Stimulated activated CD8-positive, alpha-beta memory T cell treated with anti-CD3 and anti-CD28 coated beads, Interleukin-12 subunit alpha, Interleukin-12 subunit beta, amount 100 ng/mL, for 24 hours (primary cell): ENCODE measurements around the gene LRRC72.
"Not testable (repeated sequence)": the region's sequence is repeated elsewhere in the genome, so short reads cannot be mapped to it uniquely, and the experiment has no call there.

Experiments used
- DNase-seq: peaks from one replicate; pipeline ENCODE4 v3.0.0-alpha.2; 2020; ENCODE audit errors: extremely low read depth

LRRC72 gene

DNA sequence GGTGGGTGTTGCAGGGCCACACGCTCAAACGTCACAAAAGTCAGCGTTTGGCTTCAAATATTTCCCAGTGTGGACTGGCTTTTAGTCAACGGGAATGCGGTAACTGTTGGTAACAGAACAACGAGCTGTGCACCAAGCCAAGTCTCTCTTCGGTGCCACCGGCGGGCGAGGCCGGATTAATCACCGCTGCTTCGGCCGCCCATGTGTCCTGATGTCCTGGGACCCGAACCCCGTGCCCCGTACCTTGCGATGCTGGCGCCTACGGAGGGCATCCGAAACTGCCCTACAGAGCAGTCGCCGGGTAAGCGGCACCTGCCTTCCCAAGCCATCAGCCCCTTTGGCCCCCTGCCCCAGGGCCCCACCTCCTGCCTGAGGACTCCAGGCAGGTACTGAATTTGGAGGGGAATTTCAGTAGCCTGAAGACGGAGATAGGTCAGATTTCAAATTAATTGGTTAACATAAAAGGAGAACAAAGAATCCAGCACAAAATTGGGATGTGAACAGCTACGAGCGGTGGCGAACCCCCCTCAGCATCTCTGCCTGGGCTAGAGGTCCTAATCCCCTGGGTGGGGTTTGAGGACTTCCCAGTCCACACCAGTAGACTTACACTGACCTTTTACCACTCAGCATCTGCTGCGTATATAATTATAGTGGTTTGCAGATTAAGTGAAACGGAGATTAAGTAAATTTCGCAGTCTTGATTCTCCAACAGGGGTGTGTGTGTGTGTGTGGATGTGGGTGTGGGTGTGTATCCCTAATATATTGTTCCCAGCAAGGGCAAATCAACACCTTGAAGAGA is at the start of gene LRRC72:
LRRC72 (plus strand) TSS at position 84 of the 799 bp plus-strand sequence; CDS start at position 212, 128 bp downstream.
- DNase-seq = no peak

DNA sequence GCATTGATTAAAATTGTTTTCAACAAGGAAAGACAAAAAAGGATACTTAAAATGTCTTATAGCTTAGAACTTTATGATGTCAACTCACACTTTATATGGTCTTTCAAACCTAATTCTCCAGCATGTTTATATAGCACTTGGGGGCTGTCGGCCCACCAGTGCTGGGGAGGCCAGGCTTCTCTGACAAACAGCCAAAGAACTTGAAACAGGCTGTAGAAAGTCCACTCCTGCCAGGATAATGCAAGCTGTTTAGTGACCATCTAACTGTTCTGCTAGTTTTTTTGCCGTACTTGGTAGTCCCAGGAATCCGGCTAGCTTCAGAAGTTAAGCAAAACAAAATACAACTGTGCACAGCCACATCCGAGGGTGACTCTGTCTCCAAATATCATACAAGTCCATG is 47.5 kb upstream of the LRRC72 start:
- no peak for DNase-seq

DNA sequence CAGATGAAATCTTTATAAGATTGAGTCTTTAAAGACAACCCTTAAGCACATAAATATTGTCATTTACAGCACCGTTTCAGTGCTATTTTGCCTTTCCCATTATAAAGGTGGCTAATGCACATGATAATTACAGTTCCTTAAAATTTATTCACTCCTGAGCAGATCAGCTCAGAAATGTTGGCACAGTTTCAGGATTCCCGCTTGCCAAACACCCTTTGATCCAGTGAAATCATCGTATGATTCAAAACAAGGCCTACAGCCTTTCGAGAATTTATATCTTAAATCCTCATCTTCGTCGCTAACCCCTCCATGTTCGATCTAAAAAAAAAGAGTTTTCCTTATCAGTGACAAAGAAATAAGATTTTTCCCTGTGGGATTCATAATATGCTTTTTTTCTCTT is 47.0 kb upstream of the LRRC72 start:
- DNase-seq = no peak

DNA sequence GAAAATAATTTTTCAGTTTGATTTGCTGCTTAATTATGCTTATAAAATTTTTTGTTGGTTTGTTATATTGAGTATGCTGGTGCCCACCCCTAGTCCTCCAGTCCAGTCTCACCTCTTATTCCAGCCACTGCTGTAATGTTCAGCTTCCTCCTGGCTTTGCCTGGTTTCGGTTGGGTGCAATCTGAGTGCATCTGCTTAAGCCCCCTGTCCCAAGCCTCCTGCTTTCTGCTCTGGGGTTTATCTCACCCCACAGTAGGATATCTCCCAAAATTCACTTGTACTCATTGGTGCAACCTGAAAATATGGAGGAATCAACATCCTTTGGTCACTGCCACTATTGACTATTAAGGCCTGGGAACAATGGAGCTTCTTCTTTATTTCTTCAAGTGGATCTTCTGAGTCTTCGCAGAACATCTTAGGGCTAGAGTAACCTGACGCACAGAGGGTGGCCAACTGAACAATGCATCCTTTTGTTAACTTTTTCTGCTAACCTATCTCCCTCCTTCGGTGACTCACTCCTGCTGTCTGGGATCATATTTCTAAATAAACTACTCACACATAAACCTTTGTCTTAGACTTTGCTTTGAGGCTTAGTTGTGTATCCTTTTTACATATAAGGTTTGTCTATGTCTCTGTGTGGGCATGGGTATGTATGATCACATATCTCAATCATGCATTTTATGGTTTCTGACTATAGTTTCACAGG is 42.0 kb upstream of the LRRC72 start:
- no peak for DNase-seq

DNA sequence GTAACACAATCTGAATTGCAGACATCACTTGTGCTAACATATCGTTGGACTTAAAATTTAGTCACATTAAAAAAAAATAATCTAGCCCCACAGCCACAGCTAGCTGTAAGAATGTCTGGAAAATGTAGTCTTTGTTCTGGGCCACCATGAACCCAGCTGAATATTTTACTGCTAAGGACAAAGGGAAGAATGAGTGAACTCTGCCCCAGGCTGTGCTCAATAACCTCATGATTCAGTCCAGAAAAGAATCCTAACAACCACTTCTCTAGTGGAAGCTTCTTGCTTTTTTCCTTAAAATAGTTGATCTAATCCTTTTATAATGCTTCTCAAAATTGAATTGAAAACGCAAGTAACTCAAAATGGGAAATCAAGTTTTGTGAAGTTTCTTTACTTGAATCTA is 35.5 kb upstream of the LRRC72 start:
- no peak for DNase-seq

DNA sequence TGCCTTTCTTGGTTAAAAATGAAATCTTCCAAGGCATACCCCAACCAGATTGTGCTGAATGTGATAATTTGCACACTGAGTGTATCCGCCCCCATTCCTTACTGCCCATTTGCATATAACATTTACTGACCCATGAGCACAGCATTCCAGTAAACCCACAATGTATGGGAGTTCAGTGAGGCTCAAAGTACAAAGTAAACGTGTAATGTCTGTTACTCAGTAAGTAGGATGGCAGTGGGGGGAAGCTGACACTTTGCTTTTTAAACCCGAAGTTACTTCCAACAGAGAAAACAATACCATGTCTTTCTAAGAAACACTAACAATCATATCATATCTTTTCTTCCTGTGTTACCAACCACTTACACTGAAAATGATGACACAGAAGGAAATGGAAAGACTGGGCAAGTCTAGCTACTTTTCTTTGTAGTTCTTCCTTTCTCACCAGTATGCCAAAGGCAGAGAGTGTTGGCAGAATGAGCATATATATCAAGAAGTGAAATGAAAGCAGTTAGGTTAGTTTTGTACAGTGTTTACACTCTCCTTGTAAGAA is 34.0 kb upstream of the LRRC72 start:
- DNase-seq = no peak

DNA sequence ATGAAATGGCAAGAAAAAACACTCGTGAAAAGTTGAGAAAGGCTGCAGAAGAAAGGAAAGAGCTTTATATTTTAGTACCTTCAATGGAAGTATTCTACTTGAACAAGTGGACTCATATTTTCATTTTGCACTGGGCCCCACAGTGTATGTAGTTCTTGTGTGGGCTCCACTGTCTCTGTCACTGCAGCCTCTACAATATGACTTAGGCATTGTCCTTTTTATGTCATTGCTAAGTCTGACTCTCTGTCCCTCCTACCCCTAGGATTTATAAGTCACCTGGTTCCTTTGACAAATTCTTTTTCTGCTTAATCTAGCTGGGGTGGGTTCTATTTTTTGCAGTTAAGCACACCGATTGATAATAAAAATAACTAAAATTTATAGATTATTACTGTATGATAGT is 33.4 kb upstream of the LRRC72 start:
- no peak for DNase-seq

DNA sequence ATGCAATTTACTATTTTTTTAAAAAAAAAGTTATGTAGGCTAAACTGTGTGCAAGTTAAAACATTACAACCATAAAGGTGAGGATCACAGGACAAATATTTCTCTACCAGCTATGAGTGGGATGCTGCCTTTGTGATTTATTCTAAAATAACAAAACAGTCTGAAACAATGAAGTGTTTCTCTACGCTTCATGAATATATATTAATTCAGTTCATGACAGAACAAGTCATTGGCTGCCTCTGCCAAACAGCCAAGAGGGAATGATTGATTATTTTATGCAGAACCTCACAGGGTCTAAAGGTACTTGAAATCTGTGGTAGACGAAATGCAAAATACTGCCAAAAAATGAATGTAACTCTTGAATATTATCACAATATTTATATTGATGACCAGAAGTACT is 32.1 kb upstream of the LRRC72 start:
- no peak for DNase-seq

DNA sequence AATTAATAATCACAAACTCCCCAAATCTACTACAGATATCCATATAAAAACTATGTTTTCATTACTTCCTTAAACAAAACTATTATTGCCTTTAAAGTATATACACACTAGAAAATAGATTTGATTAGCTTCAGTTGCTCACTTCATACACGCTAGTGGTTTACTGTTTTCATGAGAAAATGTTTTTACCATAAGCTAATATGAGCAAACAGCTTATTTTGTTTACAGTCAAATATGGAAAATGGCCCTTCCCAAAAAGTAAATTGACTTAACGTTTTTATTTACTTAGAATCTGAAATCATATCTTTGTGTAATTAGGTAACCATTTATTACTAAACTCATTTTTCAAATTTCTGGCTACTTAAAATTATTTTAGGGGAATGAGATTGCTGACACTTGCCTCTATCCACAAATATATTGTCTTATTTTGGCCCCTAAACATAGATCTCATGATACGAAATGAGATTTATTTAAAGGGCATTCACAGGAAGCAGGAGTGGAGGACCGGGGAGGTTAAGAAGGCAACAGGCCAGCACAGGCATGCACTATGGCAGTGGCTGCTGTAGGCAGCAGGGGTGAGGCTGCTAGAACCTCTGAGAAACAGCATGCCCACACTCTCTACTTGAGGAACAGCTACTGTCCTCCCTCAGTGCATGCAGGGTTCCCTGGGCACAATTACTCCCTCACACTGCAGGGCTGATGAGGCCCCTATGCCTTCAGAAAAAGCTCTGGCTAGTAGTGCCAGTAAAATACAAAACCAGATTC is 31.5 kb upstream of the LRRC72 start:
- DNase-seq = no peak

DNA sequence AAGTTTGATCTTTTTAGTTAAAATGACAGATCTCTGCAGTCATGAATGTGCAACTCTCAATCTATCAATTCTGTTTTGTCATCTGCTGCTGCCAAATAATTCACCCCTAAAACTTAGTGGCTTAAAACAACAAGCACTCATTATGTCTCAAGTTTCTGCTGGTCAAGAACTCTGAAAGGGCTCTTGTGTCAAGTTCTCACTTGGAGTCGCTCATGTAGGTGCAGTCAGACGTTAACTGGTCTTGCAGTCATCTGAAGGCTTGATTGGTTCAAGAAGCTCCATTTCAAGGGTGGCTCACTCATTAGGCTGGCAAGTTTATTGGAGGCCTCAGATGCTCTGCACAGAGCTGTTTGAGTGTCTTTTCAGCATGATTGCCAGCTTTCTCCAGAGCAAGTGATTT is 28.5 kb upstream of the LRRC72 start:
- no peak for DNase-seq

DNA sequence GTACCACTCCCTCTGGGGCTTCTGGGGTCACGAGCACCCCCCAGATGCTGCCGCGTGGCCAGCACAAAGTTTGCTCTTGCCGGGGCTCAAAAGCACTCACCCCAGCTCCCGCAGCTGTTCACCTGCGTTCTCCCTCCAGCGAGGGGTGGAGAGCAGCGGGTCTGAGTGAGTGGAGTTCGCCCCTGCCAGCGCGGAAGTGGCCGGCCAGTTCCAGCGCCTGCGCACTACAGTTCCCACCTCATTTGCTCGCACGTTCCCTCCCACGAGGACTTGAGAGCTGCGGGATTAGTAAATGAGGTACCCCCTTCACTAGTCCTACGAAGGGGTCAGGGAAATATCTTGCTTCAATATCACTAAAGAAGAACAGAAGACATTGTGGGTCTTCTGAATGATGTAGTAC is 24.3 kb upstream of the LRRC72 start:
- no peak for DNase-seq

DNA sequence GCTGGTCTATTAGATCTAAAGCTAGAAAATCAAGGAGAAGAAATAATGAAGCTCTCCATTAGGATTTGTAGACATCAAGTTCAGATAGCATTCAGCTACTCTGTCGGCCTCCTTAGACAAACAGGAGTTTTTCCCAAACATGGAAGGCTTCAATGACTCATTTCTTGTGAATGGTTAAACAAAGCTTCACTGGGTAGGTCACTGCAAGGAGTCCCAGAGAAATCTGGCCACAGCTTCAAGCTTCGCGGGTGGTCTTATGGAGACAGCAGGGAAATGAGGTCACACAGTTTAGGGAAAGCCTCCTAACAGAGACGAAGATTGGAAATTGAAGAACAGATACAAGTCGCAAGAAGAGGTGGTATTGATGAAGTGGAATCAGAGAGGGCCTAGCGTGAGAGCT is 22.6 kb upstream of the LRRC72 start:
- no peak for DNase-seq

DNA sequence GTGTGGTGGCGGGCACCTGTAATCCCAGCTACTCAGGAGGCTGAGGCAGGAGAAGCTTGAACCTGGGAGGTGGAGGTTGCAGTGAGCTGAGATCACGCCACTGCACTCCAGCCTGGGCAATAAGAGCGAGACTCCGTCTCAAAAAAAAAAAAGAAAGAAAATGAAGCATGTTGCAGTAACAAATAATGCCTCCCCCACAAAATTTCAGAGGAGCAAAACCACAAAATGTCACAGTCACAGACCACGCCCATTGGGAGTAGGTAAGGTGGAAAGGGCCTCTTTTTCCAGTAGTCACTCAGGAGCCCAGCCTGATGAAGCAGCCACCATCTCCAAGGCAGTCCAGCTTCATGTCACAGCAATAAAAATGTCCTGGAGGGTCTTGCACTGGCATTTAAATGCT is 20.2 kb upstream of the LRRC72 start:
- DNase-seq = not testable (repeated sequence)

DNA sequence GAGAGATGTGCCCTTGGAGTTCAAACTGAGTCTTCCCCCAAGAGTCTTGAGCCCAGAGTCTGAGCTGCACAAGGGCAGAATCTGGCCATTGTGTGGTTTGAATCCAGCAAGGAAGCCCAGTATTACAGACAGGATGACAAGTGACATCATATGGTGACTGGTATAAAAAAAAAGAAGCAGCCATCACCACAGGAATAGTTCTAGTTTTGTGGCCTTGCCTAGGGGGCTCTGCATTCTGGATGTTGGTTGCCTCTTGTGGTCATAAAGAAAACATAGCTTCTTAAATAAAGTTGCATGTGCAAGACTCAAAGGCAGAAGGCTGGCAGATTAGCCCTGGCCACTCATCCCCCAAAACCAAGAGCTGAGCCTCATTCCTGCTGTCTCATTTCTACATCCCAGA is 16.8 kb upstream of the LRRC72 start:
- no peak for DNase-seq

DNA sequence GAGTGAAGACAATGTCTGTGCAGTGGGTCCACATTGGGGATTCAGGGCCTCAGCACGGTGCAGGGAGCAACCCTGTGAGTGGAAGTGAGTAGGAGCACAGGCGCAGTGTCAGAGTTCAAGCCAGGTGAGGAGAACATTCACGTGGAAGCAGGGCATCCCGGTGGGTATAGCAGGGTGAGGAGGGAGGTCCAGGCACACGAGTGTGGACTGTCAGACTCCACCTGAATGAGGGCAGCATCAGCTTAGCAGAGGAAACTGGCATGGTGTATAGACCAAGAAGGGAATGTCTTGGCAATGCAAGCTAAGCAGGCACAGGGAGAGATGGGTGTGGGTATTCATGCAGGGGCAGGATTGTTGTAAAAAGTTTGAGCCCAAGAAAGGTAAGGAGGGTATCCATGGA is 15.3 kb upstream of the LRRC72 start:
- DNase-seq = no peak

DNA sequence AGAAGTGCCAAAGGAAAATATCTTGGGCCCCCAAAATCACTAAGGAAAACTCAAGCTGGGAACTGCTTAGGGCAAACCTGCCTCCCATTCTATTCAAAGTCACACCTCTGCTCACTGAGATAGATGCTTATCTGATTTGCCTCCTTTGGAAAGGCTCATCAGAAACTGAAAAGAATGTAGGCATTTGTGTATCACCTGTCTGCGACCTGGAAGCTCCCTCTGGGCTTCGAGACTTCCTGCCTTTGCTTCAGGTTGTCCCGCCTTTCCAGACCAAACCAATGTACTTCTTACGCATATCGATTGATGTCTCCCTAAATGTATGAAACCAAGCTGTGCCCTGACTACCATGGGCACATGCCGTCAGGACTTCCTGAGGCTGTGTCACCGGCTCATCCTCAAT is 14.5 kb upstream of the LRRC72 start:
- no peak for DNase-seq

DNA sequence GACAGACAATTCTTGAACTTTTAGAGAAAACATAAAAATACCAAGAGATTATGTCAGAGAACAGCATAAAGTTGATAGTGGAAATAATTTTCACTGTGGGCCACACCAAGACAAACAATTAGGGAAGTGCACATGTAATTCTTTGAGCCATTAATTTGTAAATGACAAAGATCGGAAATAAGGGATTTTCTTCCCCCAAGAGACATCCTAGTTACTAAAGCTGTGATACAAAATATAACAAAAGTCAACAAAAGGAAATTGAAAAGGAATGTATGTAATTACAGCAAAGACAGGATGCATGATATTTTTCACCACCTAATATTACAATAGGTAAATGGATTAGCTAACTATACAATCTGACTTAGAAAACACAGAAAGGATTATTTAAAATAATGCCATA is 12.4 kb upstream of the LRRC72 start:
- DNase-seq = no peak

DNA sequence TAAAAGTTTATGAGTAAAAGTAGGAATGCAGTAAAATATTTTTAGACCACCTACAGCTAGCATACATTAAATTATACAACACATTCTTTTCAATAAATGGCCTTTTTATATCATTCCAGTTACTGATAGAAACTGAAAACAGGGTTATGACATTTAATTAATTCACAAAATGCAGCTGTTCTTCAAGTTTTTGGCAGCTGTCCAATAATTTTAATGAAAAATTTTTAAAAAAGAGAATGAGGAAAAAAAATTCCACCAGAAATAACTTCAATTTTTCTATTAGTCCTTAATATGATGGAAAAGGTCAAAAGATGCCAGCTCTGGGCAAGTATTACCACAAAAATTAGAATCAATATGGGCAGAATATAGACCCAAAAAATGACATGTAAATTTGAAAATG is 11.9 kb upstream of the LRRC72 start:
- no peak for DNase-seq

DNA sequence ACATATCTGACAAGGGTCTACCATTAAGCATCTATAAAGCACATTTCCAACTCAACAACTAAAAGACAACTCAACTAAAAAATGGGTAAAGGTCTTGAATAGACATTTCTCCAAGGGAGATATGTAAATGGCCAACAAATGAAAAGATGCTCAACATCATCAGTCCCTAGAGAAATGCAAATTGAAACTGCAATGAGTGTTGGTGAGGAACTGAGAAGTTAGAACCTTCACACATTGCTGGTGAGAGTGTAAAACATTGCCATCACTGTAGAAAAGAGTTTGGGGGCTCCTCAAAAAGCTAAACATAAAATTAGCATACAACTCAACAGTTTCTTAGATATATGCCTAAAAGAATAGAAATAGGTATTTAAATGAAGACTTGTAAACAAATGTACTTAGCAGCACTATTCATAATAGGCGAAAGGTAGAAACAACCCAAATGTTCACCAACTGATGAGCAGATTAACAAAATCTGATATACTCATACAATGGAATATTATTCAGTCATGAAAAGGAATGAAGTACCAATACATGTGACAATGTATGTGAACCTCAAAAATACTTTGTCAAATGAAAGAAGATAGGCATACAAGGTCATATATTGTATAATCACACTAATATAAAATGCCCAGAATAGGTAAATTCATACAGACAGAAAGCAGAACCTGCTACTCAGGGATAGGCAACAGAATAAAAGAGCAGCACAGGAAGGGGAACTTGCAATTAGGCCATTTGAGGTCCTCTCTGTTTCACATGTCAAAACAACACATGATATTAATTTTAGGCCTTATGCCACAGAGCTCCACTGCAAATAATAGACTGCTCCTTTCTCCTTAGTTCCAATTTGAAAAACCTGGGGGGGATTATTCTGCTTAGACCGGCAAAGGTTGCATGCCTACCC is 10.6 kb upstream of the LRRC72 start:
- DNase-seq = no peak

DNA sequence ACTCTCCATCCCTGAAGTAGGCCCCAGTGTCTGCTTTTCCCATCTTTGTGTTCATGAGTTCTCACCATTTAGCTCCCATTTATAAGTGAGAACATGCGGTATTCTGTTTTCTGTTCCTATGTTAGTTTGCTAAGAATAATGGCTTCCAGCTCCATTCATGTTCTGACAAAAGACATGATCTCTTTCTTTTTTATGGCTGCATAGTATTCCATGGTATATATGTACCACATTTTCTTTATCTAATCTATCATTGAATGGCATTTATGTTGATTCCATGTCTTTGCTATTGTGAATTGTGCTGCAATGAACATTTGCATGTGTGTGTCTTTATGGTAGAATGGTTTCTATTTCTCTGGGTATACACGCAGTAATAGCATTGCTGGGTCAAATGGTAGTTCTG is 6.6 kb upstream of the LRRC72 start:
- not testable (repeated sequence) for DNase-seq

DNA sequence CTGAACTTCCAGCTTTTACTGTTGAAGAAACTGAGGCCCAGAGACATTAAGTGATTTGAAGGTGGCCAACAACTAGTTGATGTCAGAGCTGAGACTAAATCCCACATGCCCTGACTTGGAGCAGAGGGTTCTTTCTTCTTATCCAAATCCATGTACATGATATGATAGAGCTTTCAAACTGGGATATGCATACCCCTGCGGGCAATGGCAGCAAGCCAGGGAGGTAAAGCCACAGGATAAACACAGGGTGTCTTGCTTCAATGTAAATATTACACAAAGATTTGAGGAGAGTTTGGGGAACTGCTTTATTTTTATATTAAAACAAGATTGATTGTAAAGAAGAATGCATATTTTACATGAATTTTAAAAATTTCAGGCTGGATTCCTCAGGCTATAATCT is 2.3 kb upstream of the LRRC72 start:
- no peak for DNase-seq
